Measurements from ENCODE around the gene C16orf89.

DNA sequence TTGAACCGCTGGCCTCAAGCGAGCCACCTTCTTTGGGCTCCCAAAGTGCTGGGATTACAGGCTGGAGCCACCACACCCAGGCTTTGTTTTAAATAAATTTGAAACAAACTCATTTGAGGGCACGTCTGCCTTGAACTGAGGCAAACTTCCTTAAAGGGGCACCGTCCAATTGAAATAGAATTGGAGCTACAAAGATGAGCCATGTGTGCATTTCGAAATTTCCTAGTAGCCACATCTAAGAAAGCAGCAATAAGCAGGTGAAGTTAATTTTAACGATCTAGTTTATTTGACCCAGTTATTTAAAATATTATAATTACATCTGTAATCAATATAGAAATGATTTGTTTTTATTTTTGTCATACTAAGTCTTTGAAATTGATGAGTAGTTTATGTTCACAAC is 755 bp upstream of the C16orf89 start:
- no peak for TF ChIP-seq CTCF (conservative IDR thresholded peaks at IDR 0.05; ENCODE audit: low read depth, low read length)
- no peak for TF ChIP-seq EZH2 (IDR thresholded peaks at IDR 0.05; ENCODE audit: low read length, unreplicated experiment)
- no peak for TF ChIP-seq EZH2phosphoT487 (IDR thresholded peaks at IDR 0.05; ENCODE audit: borderline replicate concordance, low read length)
